HG03565 (cell line): Measurements from ENCODE around the gene SUZ12.
"Not testable (repeated sequence)": the region's sequence is repeated elsewhere in the genome, so short reads cannot be mapped to it uniquely, and the experiment has no call there.

ENCODE experiments used
- ATAC-seq: cut with Tn5 transposase; IDR thresholded peaks from one replicate; pipeline ENCODE4 v1.9.1; 2021; ENCODE audit warnings: mild to moderate bottlenecking, moderate library complexity; ENCODE audit not compliant: unreplicated experiment

SUZ12 gene

GRCh38 chr17:31936615-31937609 lies at the start of gene SUZ12:
TSS of gene SUZ12 (plus strand) at chr17:31937007. CDS start at chr17:31937247, 240 bp downstream.
- peak; percentile 86 for ATAC-seq

GRCh38 chr17:31888124-31888523 lies 48.7 kb upstream of the SUZ12 start:
- ATAC-seq = no peak

GRCh38 chr17:31900877-31901276 lies 35.9 kb upstream of the SUZ12 start:
- no peak for ATAC-seq

- no peak for ATAC-seq
These were observed 34.1 kb upstream of the SUZ12 start for GRCh38 chr17:31902693-31903092.

GRCh38 chr17:31903401-31903800 lies 33.4 kb upstream of the SUZ12 start:
- ATAC-seq = no peak

- ATAC-seq = no peak
These were observed 29.4 kb upstream of the SUZ12 start for GRCh38 chr17:31907342-31907962.

GRCh38 chr17:31908386-31908785 lies 28.4 kb upstream of the SUZ12 start:
- ATAC-seq = no peak

GRCh38 chr17:31912705-31913104 lies 24.1 kb upstream of the SUZ12 start:
- ATAC-seq = not testable (repeated sequence)

- no peak for ATAC-seq
These were observed 21.2 kb upstream of the SUZ12 start for GRCh38 chr17:31915456-31916100.

- no peak for ATAC-seq
These were observed 20.2 kb upstream of the SUZ12 start for GRCh38 chr17:31916491-31917064.

GRCh38 chr17:31917065-31917529 lies 19.7 kb upstream of the SUZ12 start:
- ATAC-seq = no peak

- ATAC-seq = not testable (repeated sequence)
These were observed 19.1 kb upstream of the SUZ12 start for GRCh38 chr17:31917721-31918120.

- no peak for ATAC-seq
These were observed 18.1 kb upstream of the SUZ12 start for GRCh38 chr17:31918701-31919128.

GRCh38 chr17:31919802-31920525 lies 16.8 kb upstream of the SUZ12 start:
- no peak for ATAC-seq

- no peak for ATAC-seq
These were observed 10.6 kb upstream of the SUZ12 start for GRCh38 chr17:31926100-31926729.

GRCh38 chr17:31931756-31932155 lies 5.1 kb upstream of the SUZ12 start:
- no peak for ATAC-seq

GRCh38 chr17:31935512-31935911 lies 1.3 kb upstream of the SUZ12 start:
- ATAC-seq = no peak

GRCh38 chr17:31937926-31938641 lies 1.3 kb downstream of the SUZ12 start:
- not testable (repeated sequence) for ATAC-seq

- ATAC-seq = not testable (repeated sequence)
These were observed 5.1 kb downstream of the SUZ12 start for GRCh38 chr17:31941916-31942315.
